ENCODE measurements around the gene MORN1.

GRCh38 chr1:2416403-2416802, 25.0 kb upstream of the MORN1 start:
- TF ChIP-seq POLR2A (IDR thresholded peaks at IDR 0.05) = no peak
- TF ChIP-seq, protein P1, sequence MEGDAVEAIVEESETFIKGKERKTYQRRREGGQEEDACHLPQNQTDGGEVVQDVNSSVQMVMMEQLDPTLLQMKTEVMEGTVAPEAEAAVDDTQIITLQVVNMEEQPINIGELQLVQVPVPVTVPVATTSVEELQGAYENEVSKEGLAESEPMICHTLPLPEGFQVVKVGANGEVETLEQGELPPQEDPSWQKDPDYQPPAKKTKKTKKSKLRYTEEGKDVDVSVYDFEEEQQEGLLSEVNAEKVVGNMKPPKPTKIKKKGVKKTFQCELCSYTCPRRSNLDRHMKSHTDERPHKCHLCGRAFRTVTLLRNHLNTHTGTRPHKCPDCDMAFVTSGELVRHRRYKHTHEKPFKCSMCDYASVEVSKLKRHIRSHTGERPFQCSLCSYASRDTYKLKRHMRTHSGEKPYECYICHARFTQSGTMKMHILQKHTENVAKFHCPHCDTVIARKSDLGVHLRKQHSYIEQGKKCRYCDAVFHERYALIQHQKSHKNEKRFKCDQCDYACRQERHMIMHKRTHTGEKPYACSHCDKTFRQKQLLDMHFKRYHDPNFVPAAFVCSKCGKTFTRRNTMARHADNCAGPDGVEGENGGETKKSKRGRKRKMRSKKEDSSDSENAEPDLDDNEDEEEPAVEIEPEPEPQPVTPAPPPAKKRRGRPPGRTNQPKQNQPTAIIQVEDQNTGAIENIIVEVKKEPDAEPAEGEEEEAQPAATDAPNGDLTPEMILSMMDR (IDR thresholded peaks at IDR 0.05) = no peak
- TF ChIP-seq POLR2AphosphoS5 (IDR thresholded peaks at IDR 0.05) = no peak
- no peak for TF ChIP-seq EP300 (IDR thresholded peaks at IDR 0.05)

Measured in gastroesophageal sphincter (tissue), 3 donors.